Cardiac fibroblast (primary cell): ENCODE results near the gene UBAP1.
A peak's percentile ranks its signal among the peaks of the same experiment; 100 is the strongest.

Experiments
- DNase-seq, 2 donors: peaks; one replicate each; pipeline versions ENCODE4 v3.0.0 to v3.0.0-alpha.2; 2010; ENCODE audit warnings: low read depth in 2 of 2
- H3K4me3 ChIP-seq, 2 donors: replicated peaks in 1 of 2; 1 replicate in 1 of 2; 2 replicates in 1 of 2; pipeline ENCODE4 v1.5.1; 2011; ENCODE audit warnings: low read depth in 2 of 2, low read length in 2 of 2, mild to moderate bottlenecking in 2 of 2, moderate library complexity in 1 of 2
- CTCF ChIP-seq: IDR thresholded peaks from one replicate; pipeline ENCODE4 v1.5.1; 2011; ENCODE audit warnings: low read depth, mild to moderate bottlenecking, low read length, inconsistent platforms

UBAP1 gene

GRCh38 chr9:34163434-34163833 lies 15.4 kb upstream of the UBAP1 start:
- no peak overlapping the region for H3K4me3 ChIP-seq
- no peak for TF ChIP-seq CTCF
- peak; percentile 50 to 76 for DNase-seq

GRCh38 chr9:34169125-34169524 lies 9.7 kb upstream of the UBAP1 start:
- TF ChIP-seq CTCF: no peak
- no peak for DNase-seq
- H3K4me3 ChIP-seq: no peak overlapping the region

GRCh38 chr9:34170237-34170991 lies 8.4 kb upstream of the UBAP1 start:
- DNase-seq: no peak
- no peak overlapping the region for H3K4me3 ChIP-seq
- no peak for TF ChIP-seq CTCF

GRCh38 chr9:34171753-34172535 lies 6.9 kb upstream of the UBAP1 start:
- H3K4me3 ChIP-seq: no peak overlapping the region
- no peak for DNase-seq

GRCh38 chr9:34176089-34176488 lies 2.8 kb upstream of the UBAP1 start:
- no peak overlapping the region for H3K4me3 ChIP-seq
- TF ChIP-seq CTCF: no peak
- no peak for DNase-seq

More at GRCh38 chr9:34171753-34172535, 6.9 kb upstream of the UBAP1 start:
- no peak for TF ChIP-seq CTCF

- no peak for TF ChIP-seq CTCF
- H3K4me3 ChIP-seq: peak overlapping the region; percentile 64 to 87
- no peak for DNase-seq
Observed at GRCh38 chr9:34177593-34178435, 1.0 kb upstream of the UBAP1 start.
